ENCODE data around the gene APEH. TPM values are rescaled to one million over a fixed set of nuclear protein-coding genes. Genes with fewer than 3 reads are reported as not detected.
"Not testable (repeated sequence)": the region's sequence is repeated elsewhere in the genome, so short reads cannot be mapped to it uniquely, and the experiment has no call there.

APEH gene
- total RNA-seq, 4 donors from 2014 or later = 48.2 to 75.5 (median 68.1) TPM

DNA sequence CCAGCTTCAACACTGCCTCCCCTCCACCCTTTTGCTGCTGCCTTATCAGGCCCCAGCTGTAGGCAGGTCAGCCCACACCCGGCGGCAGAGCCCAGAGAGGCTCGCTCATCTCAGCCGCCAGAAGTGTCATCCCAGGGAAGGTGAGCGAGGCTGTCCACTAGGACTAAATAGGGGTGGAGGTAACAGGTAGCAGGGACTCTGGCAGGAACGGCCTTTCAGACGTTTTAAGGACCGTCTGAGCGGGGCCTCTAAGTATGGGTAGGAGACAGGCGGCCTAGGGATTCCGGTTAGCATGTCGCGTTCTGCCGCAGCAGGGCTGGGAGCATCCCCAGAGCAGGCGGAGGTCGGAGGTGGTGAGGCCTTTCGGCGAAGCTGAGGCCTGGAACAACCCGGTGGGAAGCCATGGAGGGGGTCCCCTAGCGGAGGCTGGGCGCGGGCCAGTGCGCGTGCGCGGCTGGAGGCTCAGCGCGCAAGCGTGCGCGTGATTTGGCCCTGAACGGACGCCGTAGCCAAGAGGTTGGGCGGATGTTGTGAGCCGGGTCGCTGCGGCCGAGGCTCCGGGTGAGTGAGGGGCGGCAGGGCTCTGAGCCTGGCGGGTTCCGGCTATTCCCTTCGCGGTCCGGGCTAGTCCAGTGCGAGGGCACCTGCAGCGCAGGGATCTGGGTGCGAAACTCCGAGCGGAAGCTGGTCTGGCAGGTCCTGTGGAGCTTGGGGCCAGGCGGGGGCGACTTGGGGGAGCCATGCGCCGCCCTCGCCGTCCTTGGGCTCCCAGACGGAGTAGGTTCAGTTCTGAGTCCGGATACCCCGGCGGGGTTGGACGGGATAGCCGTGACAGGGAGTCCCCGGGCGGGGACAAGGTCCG is 15.1 kb downstream of the APEH start, which contains the start of the genes MST1 and RNF123:
TSS of gene MST1 (minus strand) at position 429 of the 862 bp plus-strand sequence. CDS start 783 bp downstream, outside the sequence.
TSS of gene RNF123 (plus strand) at position 512 of the 862 bp plus-strand sequence. CDS start 1,609 bp downstream, outside the sequence.
- DNase-seq (ENCODE audit: extremely low spot score) = peak; percentile 97
- TF ChIP-seq POLR2AphosphoS5 (IDR thresholded peaks at IDR 0.05) (peak; percentile 86 to 87), CTCF (IDR thresholded peaks at IDR 0.05) (peak; percentile 29 to 37 (median 33)), EP300 (IDR thresholded peaks at IDR 0.05) (no peak), POLR2A (IDR thresholded peaks at IDR 0.05; ENCODE audit: low read depth) (peak; percentile 6)
- peak within 1 kb of the TSS; percentile 77 to 83 (median 82) for H3K27ac ChIP-seq (replicated peaks in 1 of 4)
- peak within 1 kb of the TSS; percentile 80 to 99 (median 90) for H3K4me3 ChIP-seq
- WGBS = 39% methylated on average over 2 of the region's 66 CpGs
- H3K36me3 ChIP-seq = peaks cover 0 to 16% (median 4%) of the 10 kb centered on the region in 4 donors
- H3K27me3 ChIP-seq = peaks cover 0 to 35% (median 7%) of the 10 kb centered on the region in 4 donors
- no peaks in the 10 kb centered on the region for H3K9me3 ChIP-seq
- intact Hi-C loops (cut with DNase I) = no loop called here
- H3K4me1 ChIP-seq = peaks cover 30 to 60% (median 46%) of the 10 kb centered on the region in 4 donors

DNA sequence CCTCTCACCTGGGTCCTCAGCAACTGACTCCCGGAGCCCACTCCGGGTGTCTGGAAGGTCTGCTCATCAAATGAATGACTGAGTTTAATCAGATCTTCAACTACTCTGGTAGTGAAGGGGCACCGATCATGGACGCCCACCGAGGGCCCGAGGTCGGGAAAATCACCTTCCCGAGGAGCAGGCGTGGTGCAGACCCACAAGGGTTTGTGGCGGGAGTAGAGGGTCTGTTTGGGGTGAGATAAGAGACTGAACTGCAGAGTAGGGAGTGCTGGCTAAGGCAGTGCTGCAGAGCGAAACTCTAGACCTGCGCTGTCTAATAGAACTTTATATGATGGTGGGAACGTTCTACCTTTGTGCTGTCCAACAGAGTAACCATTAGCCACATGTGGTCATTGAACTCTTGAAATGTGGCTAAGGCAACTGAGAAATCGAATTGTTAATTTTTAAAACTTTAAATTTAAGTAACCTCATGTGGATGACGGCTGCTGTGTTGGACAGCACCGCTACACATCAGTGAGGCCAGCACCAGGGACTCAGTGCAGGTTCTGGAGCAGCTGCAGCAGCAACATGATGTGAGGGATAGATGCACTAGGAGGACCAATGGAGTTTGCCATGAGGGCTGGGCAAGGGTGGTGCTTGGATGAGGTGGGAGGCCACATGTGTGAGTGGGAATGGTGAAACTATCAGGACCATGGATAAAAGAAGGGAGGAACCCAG is 15.9 kb downstream of the APEH start:
- peaks cover 30 to 60% (median 46%) of the 10 kb centered on the region in 4 donors for H3K4me1 ChIP-seq
- H3K9me3 ChIP-seq; DNase-seq (ENCODE audit: extremely low spot score); intact Hi-C loops (cut with DNase I); H3K36me3 ChIP-seq: not testable (repeated sequence)
- H3K27me3 ChIP-seq = peaks cover 0 to 30% (median 7%) of the 10 kb centered on the region in 4 donors
- 13% methylated on average over 9 of the region's 16 CpGs for WGBS
- peak overlapping the region; percentile 77 to 83 (median 82) for H3K27ac ChIP-seq (replicated peaks in 1 of 4)
- H3K4me3 ChIP-seq = peak overlapping the region; percentile 80 to 99 (median 90)

- H3K36me3 ChIP-seq; H3K9me3 ChIP-seq; intact Hi-C loops (cut with DNase I); H3K27ac ChIP-seq (replicated peaks in 1 of 4); DNase-seq (ENCODE audit: extremely low spot score): not testable (repeated sequence)
- WGBS = 100% methylated on average over 2 of the region's 3 CpGs
- Histone ChIP-seq H3K4me3 (peak overlapping the region in 2 of 4 donors; percentile 88 to 99), H3K4me1 (peaks cover 30 to 57% (median 45%) of the 10 kb centered on the region in 4 donors), H3K27me3 (peaks cover 0 to 22% (median 7%) of the 10 kb centered on the region in 4 donors)
Measured at GRCh38 chr3:49690856-49691255, 16.7 kb downstream of the APEH start.

DNA sequence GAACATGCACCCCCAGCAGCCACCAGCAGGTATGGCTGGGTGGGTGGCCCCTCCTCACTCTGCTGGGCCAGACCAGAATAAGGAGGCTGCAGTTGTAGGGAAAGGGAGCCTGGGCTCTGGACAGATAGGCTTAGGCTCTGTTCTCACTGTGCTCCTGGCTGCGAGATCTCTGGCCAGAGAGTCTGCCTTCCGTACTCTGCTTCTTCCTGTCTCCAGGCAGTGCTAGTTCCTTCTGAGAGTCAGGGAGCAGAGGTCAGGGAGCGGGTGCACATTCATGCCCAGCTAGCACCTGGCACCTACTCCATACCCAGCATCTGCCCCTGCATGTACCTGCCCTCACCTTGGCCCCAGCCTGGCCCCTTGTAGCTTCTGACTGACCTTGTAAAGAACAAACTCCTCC is 17.3 kb downstream of the APEH start:
- DNase-seq (ENCODE audit: extremely low spot score); H3K36me3 ChIP-seq; H3K9me3 ChIP-seq; H3K4me3 ChIP-seq; H3K27ac ChIP-seq (replicated peaks in 1 of 4); intact Hi-C loops (cut with DNase I): not testable (repeated sequence)
- WGBS = 85% methylated on average over 3 of the region's 3 CpGs
- Histone ChIP-seq H3K4me1 (peaks cover 30 to 51% (median 38%) of the 10 kb centered on the region in 4 donors), H3K27me3 (peaks cover 0 to 16% (median 5%) of the 10 kb centered on the region in 4 donors)

DNA sequence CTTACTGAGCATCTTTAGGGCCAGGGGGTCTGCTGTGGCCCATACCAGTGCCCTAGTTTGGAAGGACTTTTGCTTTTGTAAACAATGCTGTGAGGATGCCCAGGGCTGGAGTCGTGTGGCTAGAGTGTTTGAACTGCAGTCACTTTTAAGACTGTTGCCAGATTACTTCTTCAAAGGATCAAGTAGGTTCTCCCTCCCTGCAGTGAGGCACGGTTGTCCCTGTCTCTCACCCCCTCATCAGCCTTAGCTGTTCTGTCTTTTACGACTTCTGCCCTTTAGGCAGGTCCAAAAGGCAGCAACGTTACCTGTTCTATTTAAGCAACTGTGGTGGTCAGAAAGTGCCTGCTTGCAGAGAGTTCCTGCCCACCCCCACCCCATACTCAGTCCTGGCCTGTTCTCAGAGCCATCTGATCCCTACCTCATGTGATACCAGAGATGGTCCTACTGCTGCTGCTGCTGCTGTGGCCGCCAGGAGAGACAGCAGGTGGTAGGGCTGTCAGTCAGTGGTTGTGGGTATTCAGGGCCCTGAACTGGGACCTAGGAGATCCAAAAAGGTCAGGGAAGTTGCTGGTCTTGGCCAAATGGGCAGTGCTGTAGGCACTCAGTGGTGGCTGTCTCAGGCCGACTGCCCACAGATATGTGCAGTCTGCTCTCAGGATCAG is 20.4 kb downstream of the APEH start:
- H3K4me3 ChIP-seq; H3K27ac ChIP-seq (replicated peaks in 1 of 4); H3K27me3 ChIP-seq; DNase-seq (ENCODE audit: extremely low spot score); H3K9me3 ChIP-seq; intact Hi-C loops (cut with DNase I): not testable (repeated sequence)
- Histone ChIP-seq H3K4me1 (peaks cover 19 to 32% (median 24%) of the 10 kb centered on the region in 4 donors), H3K36me3 (peaks cover 9 to 34% (median 25%) of the 10 kb centered on the region in 4 donors)
- WGBS = 61% methylated on average over 4 of the region's 6 CpGs

DNA sequence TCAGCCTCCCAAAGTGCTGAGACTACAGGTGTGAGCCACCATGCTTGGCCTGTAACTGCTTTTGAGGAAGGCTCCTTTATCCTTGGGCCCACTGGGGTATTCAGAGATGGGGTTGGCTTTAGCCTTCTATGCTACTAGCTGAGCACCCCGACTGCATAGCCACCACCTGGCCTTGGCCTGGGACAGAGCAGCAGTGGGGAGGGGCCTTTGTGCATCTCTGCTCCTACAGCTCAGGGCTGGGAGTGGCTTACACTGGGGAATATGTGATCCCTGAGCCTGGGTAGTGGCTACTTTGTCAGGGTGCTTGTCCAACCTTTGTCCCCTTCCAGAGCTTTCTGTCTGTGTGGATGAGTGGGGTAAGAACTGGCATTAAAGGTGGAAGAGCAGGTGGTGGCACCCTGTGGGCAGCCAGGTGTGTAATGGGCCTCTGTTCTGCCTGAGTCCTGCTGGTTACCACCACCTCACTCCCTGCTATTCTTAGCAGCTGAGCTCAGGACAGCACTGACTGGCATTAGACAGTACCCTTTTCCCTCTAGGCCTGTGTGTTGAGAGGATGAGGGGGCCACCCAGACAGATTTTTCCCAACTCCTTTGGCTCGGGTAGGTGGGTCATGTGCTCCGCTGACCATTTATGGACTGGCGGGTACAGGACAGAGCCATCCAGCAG is 21.3 kb downstream of the APEH start:
- H3K9me3 ChIP-seq; intact Hi-C loops (cut with DNase I); DNase-seq (ENCODE audit: extremely low spot score); H3K27me3 ChIP-seq; H3K27ac ChIP-seq (replicated peaks in 1 of 4); H3K4me3 ChIP-seq: not testable (repeated sequence)
- peaks cover 15 to 43% (median 34%) of the 10 kb centered on the region in 4 donors for H3K36me3 ChIP-seq
- H3K4me1 ChIP-seq = peaks cover 12 to 24% (median 17%) of the 10 kb centered on the region in 4 donors
- WGBS = 80% methylated on average over 4 of the region's 4 CpGs

Measured in esophagus muscularis mucosa (tissue), 4 donors.